GM12891 (cell line): ENCODE results near the gene ITIH2.

ENCODE experiments used
- POLR2A ChIP-seq: IDR thresholded peaks from 2 replicates; pipeline ENCODE4 v1.6.1; 2011; ENCODE audit warnings: low read depth, low read length, control low read depth
- POLR2AphosphoS5 ChIP-seq: IDR thresholded peaks from 2 replicates; pipeline ENCODE4 v1.6.1; 2011; ENCODE audit warnings: low read depth, low read length, control low read depth
- POU2F2 ChIP-seq: IDR thresholded peaks from 2 replicates; pipeline ENCODE4 v1.6.1; 2011; ENCODE audit warnings: low read depth, mild to moderate bottlenecking, control low read depth, low read length, moderate library complexity
- SPI1 ChIP-seq: IDR thresholded peaks from 2 replicates; pipeline ENCODE4 v1.6.1; 2011; ENCODE audit warnings: low read depth, low read length, control low read depth
- TAF1 ChIP-seq: IDR thresholded peaks from 2 replicates; pipeline ENCODE4 v1.6.1; 2011; ENCODE audit warnings: low read depth, low read length, control low read depth

DNA sequence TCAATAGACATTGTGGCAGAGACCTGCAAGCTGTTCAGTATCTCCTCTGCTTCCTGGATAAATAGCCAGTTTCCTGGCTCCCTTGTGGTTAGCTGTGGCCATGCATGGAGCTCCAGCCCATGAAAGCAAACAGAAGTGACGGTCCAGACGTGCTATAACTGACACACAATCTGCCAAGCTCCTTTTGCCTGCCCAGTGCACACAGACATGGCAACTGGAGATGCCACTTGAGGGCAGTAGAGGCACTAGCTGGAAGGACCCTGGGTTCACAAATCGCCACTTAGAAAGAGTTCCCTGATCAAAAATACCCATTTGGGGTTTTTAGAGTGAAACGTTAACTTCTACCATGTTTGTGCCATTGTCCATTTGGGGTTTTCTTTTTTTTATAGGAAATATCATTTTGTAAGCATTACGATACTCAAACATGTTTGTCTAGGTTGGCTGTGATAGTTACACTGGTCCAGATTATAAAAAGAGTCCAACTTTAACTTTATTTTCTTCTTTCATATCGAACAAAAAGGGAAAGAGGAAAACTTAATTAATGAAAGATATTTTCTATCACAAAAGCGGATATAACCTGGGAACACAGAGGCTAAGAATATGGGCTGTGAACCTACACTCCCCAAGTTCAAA, 53.4 kb downstream of the ITIH2 start:
- TF ChIP-seq POLR2A (no peak), POLR2AphosphoS5 (no peak), SPI1 (no peak), TAF1 (no peak), POU2F2 (no peak)
